HTR-8/SVneo (cell line): Measurements from ENCODE around the gene MATR3.

ENCODE experiments used
- DNase-seq: peaks from one replicate; pipeline ENCODE4 v3.0.0; 2011; ENCODE audit warnings: low spot score, mixed read lengths; ENCODE audit not compliant: insufficient read length
- FAIRE-seq: peaks from 2 replicates; lab custom pipeline; 2011; peaks lifted over from hg19 to GRCh38; lab: Jason Lieb, UNC

MATR3 gene

GRCh38 chr5:139378941-139379361 is 85.4 kb downstream of the MATR3 start:
- no peak for DNase-seq
- FAIRE-seq, result no peak

GRCh38 chr5:139379626-139380449 is 86.3 kb downstream of the MATR3 start:
- FAIRE-seq (no peak), DNase-seq (no peak)
